Measurements from ENCODE around the gene AHDC1. TPM values are rescaled to one million over a fixed set of nuclear protein-coding genes. Genes with fewer than 3 reads are reported as not detected.

AHDC1 gene
- total RNA-seq, 1 donor from 2014 or later: 50.1 TPM

DNA sequence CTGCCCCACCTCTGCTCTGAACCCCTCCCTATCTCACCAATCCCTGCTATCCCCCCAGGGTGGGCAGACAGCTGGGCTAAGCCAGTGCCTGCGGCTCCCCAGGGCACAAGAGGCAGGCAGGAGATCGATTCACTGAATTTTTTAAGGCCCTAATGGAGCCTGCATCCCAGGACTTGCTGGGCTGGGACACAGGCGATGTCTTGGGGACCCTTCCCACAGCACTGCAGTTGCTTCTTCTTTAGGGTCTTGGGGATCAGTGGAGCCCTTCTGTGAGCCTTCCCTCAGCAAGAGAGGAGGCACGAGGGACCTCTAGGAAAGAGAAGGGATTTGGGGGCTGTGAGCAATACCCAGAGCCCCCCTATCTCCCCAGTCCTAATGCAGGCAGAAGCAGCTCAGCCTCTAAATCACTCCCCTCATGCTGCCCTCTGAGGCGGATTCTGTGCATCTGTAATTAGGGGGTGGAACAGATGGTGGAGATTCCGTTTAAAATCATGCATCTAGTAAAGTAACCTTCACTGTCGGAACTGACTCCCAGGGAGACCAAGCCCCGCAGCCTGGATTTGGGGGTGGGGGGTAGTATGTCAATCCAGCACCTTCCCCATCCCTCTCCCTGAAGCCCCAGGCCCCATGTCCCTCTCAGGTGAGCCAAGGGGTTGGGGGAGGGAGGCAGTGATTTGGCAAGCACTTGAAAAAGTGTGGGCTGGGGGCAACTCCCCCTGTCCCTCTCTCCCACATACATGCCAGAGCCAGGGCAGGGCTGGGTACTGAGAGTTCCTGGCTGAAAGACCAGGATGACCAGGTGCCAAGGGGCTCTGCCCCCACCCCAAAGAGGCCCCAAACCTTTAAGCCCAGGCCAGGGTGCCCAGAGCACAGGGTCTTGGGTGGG lies 10.0 kb downstream of the AHDC1 start:
- Mint-ChIP-seq H3K4me1 (peaks cover 13% of the 10 kb centered on the region), H3K36me3 (ENCODE audit: low read depth) (no peaks in the 10 kb centered on the region), H3K4me3 (peak overlapping the region; percentile 64), H3K9me3 (no peaks in the 10 kb centered on the region), H3K27ac (ENCODE audit: unreplicated experiment) (peak overlapping the region; percentile 36), H3K27me3 (ENCODE audit: low read depth) (no peaks in the 10 kb centered on the region)
- TF ChIP-seq, protein P1, sequence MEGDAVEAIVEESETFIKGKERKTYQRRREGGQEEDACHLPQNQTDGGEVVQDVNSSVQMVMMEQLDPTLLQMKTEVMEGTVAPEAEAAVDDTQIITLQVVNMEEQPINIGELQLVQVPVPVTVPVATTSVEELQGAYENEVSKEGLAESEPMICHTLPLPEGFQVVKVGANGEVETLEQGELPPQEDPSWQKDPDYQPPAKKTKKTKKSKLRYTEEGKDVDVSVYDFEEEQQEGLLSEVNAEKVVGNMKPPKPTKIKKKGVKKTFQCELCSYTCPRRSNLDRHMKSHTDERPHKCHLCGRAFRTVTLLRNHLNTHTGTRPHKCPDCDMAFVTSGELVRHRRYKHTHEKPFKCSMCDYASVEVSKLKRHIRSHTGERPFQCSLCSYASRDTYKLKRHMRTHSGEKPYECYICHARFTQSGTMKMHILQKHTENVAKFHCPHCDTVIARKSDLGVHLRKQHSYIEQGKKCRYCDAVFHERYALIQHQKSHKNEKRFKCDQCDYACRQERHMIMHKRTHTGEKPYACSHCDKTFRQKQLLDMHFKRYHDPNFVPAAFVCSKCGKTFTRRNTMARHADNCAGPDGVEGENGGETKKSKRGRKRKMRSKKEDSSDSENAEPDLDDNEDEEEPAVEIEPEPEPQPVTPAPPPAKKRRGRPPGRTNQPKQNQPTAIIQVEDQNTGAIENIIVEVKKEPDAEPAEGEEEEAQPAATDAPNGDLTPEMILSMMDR (conservative IDR thresholded peaks at IDR 0.05): no peak
- DNase-seq (ENCODE audit: low read depth, low spot score): no peak

DNA sequence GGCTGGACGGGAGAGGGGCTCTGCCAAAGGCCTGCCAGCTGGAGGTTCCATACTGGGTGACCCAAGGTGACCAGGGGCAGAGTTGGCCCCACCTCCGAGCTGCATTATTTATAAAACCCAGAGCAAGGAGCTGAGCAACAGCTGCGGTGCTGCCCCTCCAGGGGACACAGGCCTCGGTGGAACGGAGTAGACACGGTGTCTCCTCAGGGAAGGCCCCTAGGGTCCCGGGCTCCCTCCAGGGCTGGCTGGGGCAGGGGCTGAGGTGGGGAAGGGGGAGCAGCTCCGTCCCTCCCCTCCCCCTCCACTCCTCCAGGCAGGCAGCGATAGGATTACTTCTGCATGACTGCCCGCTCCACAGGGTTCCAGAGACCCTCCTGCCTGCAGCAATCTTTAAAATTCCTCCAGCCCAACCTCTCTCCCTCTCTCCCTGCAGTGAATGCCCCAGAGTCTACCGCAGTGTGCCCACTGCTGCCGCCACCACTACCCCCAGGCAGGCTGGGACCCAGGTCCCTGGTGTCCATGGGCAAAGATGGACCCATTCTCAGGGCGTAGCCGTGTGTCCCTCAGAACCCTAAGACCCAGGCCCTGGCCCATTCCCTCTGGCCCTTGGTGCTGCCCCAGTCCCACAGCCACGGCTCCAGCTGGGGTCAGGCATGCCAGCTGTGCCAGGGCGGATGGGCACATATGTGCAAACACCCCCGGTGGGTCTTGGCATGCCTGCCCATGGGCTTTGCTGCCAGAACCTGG lies 10.8 kb downstream of the AHDC1 start:
- TF ChIP-seq, protein P1 (conservative IDR thresholded peaks at IDR 0.05): no peak
- Mint-ChIP-seq H3K27me3 (ENCODE audit: low read depth) (no peaks in the 10 kb centered on the region), H3K9me3 (no peaks in the 10 kb centered on the region), H3K27ac (ENCODE audit: unreplicated experiment) (peak overlapping the region; percentile 81), H3K4me1 (peaks cover 8% of the 10 kb centered on the region), H3K4me3 (peak overlapping the region; percentile 64), H3K36me3 (ENCODE audit: low read depth) (no peaks in the 10 kb centered on the region)
- DNase-seq (ENCODE audit: low read depth, low spot score): no peak

DNA sequence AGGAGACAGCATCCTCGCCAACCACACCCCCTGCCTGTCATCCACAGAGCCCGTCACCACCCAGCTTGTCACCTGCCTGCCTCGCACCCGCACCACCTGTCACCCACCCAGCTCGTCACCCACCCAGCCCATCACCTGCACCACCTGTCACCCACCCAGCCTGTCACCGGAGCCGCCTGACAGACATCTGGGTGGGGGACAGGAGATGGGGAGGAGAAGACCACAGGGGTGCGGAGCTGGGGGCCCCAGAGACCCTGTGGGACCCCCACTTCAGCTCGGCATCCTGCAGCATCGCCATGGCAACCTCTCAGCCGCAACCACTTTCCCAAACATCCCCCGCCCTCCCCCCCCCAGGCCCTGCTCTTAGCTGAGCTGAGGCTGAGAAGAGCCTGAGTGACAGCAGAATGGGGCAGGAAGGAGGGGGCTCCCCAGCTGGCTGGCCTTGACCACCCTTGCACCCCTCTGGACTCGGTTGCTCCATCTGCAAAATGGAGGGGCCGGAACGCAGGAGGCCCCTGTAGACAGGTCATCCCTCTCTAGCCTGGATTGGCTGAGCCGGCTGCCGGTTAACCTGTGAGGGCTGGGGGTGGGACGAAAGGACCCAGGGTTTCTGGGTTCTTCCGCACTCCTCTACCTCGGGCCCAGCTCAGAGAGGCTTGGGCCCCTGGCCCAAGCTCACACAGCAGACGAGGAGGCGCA lies 11.6 kb downstream of the AHDC1 start:
- Mint-ChIP-seq H3K4me1 (peaks cover 8% of the 10 kb centered on the region), H3K36me3 (ENCODE audit: low read depth) (no peaks in the 10 kb centered on the region), H3K9me3 (no peaks in the 10 kb centered on the region), H3K4me3 (no peak overlapping the region), H3K27ac (ENCODE audit: unreplicated experiment) (peak overlapping the region; percentile 81), H3K27me3 (ENCODE audit: low read depth) (no peaks in the 10 kb centered on the region)
- TF ChIP-seq, protein P1 (conservative IDR thresholded peaks at IDR 0.05): no peak
- DNase-seq (ENCODE audit: low read depth, low spot score): no peak

DNA sequence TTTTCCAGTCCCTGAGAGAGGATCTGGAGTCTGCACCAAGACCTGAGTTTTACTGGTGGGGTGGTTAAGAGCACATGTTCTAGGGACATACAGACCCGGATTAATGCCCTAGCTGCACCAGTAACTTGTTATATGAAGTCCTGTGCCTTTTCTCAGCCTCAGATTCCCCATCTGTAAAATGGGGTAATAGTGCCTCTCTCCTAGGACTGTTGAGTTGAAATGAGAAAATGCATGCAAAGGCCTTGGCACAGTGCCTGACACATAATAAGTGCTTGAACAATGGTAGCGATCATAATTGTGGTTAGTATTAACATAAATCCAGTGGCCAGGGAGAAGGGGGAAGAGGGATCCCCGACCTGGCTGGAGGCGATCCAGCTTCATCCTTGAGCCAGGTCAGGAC lies 12.3 kb downstream of the AHDC1 start:
- Mint-ChIP-seq H3K27me3 (ENCODE audit: low read depth) (no peaks in the 10 kb centered on the region), H3K4me3 (no peak overlapping the region), H3K36me3 (ENCODE audit: low read depth) (no peaks in the 10 kb centered on the region), H3K4me1 (peaks cover 8% of the 10 kb centered on the region), H3K9me3 (no peaks in the 10 kb centered on the region), H3K27ac (ENCODE audit: unreplicated experiment) (no peak overlapping the region)
- no peak for DNase-seq (ENCODE audit: low read depth, low spot score)
- TF ChIP-seq, protein P1 (conservative IDR thresholded peaks at IDR 0.05): no peak

DNA sequence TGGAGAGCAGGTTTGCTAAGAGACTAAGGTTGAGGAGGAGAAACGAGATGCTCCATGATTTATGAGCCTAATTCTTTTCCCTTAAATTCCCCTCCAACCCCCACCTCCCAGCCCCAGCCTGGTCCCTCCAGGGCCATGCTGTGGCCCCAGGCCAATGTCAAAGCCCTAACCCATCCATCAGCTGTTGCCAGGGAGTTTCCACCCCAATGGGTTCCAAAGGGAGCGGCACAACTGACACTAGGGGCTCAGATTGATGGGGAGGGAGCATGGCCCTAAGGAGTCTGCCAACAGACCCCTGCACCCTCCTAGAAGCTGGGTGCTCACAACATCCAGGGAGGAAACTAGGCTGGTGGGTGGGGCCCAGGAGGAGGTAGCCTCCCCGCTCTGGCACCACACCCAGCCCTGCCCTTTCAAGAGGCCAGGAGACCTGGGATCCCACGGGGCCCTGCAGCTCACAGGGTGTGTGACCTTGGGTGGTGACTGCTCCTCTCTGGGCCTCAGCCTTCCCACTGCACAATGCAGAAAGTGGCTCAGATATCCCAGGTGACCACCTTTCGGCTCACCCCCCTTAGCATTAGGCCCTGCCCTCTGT lies 12.9 kb downstream of the AHDC1 start:
- DNase-seq (ENCODE audit: low read depth, low spot score): no peak
- no peaks in the 10 kb centered on the region for H3K36me3 Mint-ChIP-seq (ENCODE audit: low read depth)
- H3K4me1 Mint-ChIP-seq: peaks cover 8% of the 10 kb centered on the region
- TF ChIP-seq, protein P1 (conservative IDR thresholded peaks at IDR 0.05): no peak
- H3K9me3 Mint-ChIP-seq: no peaks in the 10 kb centered on the region
- H3K27me3 Mint-ChIP-seq (ENCODE audit: low read depth): no peaks in the 10 kb centered on the region
- no peak overlapping the region for H3K4me3 Mint-ChIP-seq
- H3K27ac Mint-ChIP-seq (ENCODE audit: unreplicated experiment): peak overlapping the region; percentile 94

Data from neural crest cell (in vitro differentiated cells).